Tibial nerve (tissue), 4 donors: ENCODE measurements around the gene HNRNPA1. TPM values are rescaled to one million over a fixed set of nuclear protein-coding genes. Genes with fewer than 3 reads are reported as not detected.
A peak's percentile ranks its signal among the peaks of the same experiment; 100 is the strongest.
"Not testable (repeated sequence)": the region's sequence is repeated elsewhere in the genome, so short reads cannot be mapped to it uniquely, and the experiment has no call there.

Experiments
- DNase-seq, 2 donors: peaks; one replicate each; pipeline ENCODE4 v3.0.0-alpha.2; 2019; ENCODE audit warnings: low spot score in 2 of 2
- H3K27ac ChIP-seq, 4 donors: fragments of 200-600 bp; sonication (generic) in 3 of 4; one replicate each; pipeline ENCODE4 v1.5.1; 2017 to 2019; ENCODE audit warnings: mild to moderate bottlenecking in 1 of 4
- H3K27me3 ChIP-seq, 2 donors: fragments of 200-600 bp; sonication (generic) in 1 of 2; one replicate each; pipeline versions ENCODE4 v1.5.1 to v1.6.0; 2017 to 2019
- H3K36me3 ChIP-seq, 3 donors: fragments of 200-600 bp; sonication (generic); one replicate each; pipeline ENCODE4 v1.5.1; 2018 to 2019
- H3K4me1 ChIP-seq, 4 donors: fragments of 200-600 bp; sonication (generic) in 3 of 4; one replicate each; pipeline ENCODE4 v1.5.1; 2017 to 2019
- H3K4me3 ChIP-seq, 4 donors: fragments of 200-600 bp; sonication (generic) in 3 of 4; one replicate each; pipeline ENCODE4 v1.5.1; 2017 to 2019; ENCODE audit warnings: mild to moderate bottlenecking in 1 of 4, moderate library complexity in 1 of 4
- H3K9me3 ChIP-seq, 4 donors: fragments of 200-600 bp; sonication (generic) in 3 of 4; one replicate each; pipeline ENCODE4 v1.5.1; 2017 to 2019
- CTCF ChIP-seq, 5 experiments: fragments of 200-600 bp in 3 of 5; fragments of 450-650 bp in 2 of 5; sonication (generic) in 3 of 5; IDR thresholded peaks; one replicate each; pipeline ENCODE4 v1.5.1; 2016 to 2019; ENCODE audit warnings: antibody characterized with exemption in 5 of 5, mild to moderate bottlenecking in 3 of 5, moderate library complexity in 2 of 5
- EP300 ChIP-seq, 2 donors: sonication (generic); formaldehyde crosslinking; IDR thresholded peaks; one replicate each; pipeline ENCODE4 v1.6.1; 2017; ENCODE audit warnings: antibody characterized with exemption in 2 of 2, mild to moderate bottlenecking in 1 of 2
- POLR2A ChIP-seq, 2 donors: fragments of 450-650 bp; IDR thresholded peaks; one replicate each; pipeline ENCODE4 v1.6.1; 2017; ENCODE audit warnings: antibody characterized with exemption in 2 of 2, mild to moderate bottlenecking in 2 of 2, moderate library complexity in 2 of 2
- WGBS, 2 donors: methylation state at CpG; one replicate each; pipeline ENCODE4 v1.1.5; 2018; 5-methylcytosine and 5-hydroxymethylcytosine counted together
- total RNA-seq, 4 donors: library from RNA; depleted of rRNA; stranded (reverse); fragments of >200 nt; gene quantifications; one replicate each; pipeline ENCODE4 v1.1.0, GENCODE V29; 2016

The HNRNPA1 gene
- total RNA-seq, 4 donors from 2014 or later: 450 to 769 (median 570) TPM

- WGBS, 2 donors: 15 to 20% methylated on average over 11 to 12 of the region's 12 CpGs
- no peaks in the 10 kb centered on the region for H3K36me3 ChIP-seq
- H3K4me1 ChIP-seq: peaks cover 0 to 22% (median 14%) of the 10 kb centered on the region in 4 donors
- no peaks in the 10 kb centered on the region for H3K9me3 ChIP-seq
- DNase-seq: peak; percentile 60 to 76
- H3K27me3 ChIP-seq: peaks cover 0 to 46% of the 10 kb centered on the region in 2 donors
- H3K4me3 ChIP-seq: no peak overlapping the region
- no peak overlapping the region for H3K27ac ChIP-seq
- TF ChIP-seq CTCF (IDR thresholded peaks at IDR 0.05) (no peak), POLR2A (IDR thresholded peaks at IDR 0.05) (no peak), EP300 (IDR thresholded peaks at IDR 0.05) (peak in 1 of 2 donors; percentile 70)
These were observed 23.8 kb downstream of the HNRNPA1 start for GRCh38 chr12:54304187-54304810.

DNA sequence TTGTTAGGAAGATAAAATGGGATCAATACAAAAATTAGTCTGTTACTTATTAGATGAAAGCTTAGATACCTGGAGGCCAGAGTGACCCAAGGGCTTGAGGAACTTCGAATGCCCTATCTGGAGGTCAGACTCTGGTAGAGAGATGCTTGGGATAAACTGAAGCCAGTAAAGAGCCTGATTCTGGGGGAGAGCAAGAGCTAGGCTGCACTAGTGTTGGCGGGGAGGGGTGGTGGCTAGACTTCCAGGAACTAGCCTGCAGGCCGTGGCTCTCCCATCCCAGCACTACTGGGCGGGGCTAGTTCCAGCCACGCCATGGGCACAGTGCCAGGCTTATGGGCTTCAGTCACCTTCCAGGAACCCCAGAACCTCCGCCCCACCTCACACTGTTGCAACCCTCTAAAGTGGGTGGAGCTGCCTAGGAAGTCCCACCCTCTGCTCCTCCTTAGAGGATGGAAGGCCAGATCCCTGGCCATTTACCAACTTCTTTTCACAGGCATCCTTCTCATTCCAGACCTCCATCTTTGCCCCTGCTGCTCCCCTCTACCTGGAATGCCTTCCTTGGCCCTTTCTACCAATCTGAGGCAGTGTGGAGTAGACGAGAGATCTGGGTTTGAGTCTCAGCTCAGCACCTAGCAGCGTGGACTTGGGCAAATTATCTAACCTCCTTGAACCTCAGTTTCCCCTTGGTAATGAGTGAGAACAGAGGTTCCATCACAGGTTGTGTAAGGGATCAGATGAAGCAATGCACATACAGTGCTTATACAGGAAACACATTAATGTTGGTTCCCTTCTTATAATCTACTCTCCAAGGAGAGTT lies 26.6 kb downstream of the HNRNPA1 start:
- Histone ChIP-seq H3K9me3 (no peaks in the 10 kb centered on the region), H3K4me1 (peaks cover 0 to 13% (median 6%) of the 10 kb centered on the region in 4 donors), H3K27me3 (peaks cover 0 to 22% of the 10 kb centered on the region in 2 donors), H3K27ac (no peak overlapping the region), H3K36me3 (no peaks in the 10 kb centered on the region), H3K4me3 (no peak overlapping the region)
- peak; percentile 60 to 68 for DNase-seq
- WGBS, 2 donors: 61 to 73% methylated on average over 6 to 8 of the region's 8 CpGs
- no peak for TF ChIP-seq EP300 (IDR thresholded peaks at IDR 0.05)
- no peak for TF ChIP-seq POLR2A (IDR thresholded peaks at IDR 0.05)
- TF ChIP-seq CTCF (IDR thresholded peaks at IDR 0.05): no peak

- Histone ChIP-seq H3K4me1 (no peaks in the 10 kb centered on the region), H3K27me3 (no peaks in the 10 kb centered on the region), H3K27ac (no peak overlapping the region), H3K9me3 (no peaks in the 10 kb centered on the region), H3K36me3 (no peaks in the 10 kb centered on the region), H3K4me3 (no peak overlapping the region)
- TF ChIP-seq POLR2A (IDR thresholded peaks at IDR 0.05) (no peak), CTCF (IDR thresholded peaks at IDR 0.05) (no peak), EP300 (IDR thresholded peaks at IDR 0.05) (no peak)
- 60 to 72% methylated on average over 2 of the region's 2 CpGs for WGBS, 2 donors
- no peak for DNase-seq
These were observed 30.5 kb downstream of the HNRNPA1 start for GRCh38 chr12:54311051-54311450.

DNA sequence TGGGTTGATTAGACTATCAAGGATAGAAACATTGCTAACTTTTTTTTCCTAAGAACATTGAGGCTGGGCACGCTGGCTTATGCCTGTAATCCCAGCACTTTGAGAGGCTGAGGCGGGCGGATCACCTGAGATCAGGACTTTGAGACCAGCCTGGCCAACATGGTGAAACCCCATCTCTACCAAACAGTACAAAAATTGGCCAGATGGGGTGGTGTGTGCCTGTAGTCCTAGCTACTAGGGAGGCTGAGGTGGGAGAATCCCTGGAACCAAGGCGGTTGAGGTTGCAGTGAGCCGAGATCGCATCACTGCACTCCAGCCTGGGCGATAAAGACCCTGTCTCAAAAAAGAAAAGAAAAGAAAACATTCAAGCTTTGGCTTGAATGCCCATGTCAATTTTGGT lies 31.8 kb downstream of the HNRNPA1 start:
- not testable (repeated sequence) for H3K4me3 ChIP-seq, H3K36me3 ChIP-seq, H3K27ac ChIP-seq, H3K9me3 ChIP-seq, H3K27me3 ChIP-seq, H3K4me1 ChIP-seq, DNase-seq
- 90 to 92% methylated on average over 7 of the region's 7 CpGs for WGBS, 2 donors

GRCh38 chr12:54321363-54321762 lies 40.8 kb downstream of the HNRNPA1 start:
- 89% methylated on average over 5 of the region's 5 CpGs for WGBS, 2 donors

More at GRCh38 chr12:54321363-54321762, 40.8 kb downstream of the HNRNPA1 start:
- Histone ChIP-seq H3K4me3 (no peak overlapping the region), H3K27ac (no peak overlapping the region), H3K27me3 (no peaks in the 10 kb centered on the region), H3K4me1 (peaks cover 0 to 14% (median 7%) of the 10 kb centered on the region in 4 donors), H3K36me3 (no peaks in the 10 kb centered on the region), H3K9me3 (no peaks in the 10 kb centered on the region)
- TF ChIP-seq CTCF (IDR thresholded peaks at IDR 0.05) (no peak), POLR2A (IDR thresholded peaks at IDR 0.05) (no peak), EP300 (IDR thresholded peaks at IDR 0.05) (no peak)
- DNase-seq: no peak
